Activated CD4-positive, alpha-beta T cell treated with anti-CD3 and anti-CD28 coated beads, Interleukin-2, amount 50 U/mL, for 48 hours (primary cell): ENCODE measurements around the gene RAP1A.

Experiments used
- DNase-seq, 2 experiments: peaks; one replicate each; pipeline ENCODE4 v3.0.0-alpha.2; 2020

The RAP1A gene

DNA sequence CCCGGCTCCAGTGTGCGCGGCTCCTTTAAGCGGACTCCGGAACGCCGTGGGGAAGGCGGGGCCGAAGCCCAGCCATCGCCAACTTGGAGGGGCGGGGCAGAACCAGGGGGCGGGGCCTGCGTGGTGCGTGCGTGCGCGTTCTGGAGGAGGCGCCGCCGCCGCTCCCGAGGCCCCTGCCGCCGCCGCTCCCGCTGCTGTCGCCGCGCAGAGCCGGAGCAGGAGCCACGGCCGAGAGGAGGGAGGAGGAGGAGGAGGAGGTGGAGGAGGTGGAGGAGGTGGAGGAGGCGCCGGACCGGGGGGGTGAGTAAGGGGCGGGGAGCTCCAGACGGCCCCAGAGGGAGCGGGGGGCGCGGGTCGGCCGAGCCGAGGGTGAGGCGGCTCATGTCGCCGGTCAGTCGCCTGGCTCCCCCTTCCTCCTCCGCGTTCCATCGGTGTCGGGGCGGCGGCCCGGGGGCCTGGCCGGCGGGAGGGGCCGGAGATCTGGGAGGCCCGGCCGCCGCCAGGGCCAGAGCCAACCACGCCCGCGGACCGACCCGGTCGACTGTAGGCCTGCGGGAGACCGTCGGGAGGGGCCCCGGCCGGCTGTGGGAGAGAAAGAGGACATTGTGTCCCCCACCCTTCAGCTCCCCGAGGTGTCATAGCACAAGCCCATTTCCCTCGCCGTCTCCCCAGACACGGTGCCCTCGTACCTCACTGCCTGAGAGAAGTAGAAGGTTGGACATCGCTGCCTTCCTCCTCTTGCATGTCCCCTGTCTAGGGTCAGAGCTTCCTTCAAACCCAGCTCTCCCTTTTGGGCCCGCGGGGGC, at the start of gene RAP1A:
TSS of gene RAP1A (plus strand) at position 155 of the 806 bp plus-strand sequence. CDS start 71,572 bp downstream, outside the sequence.
- peak; percentile 97 to 99 for DNase-seq

DNA sequence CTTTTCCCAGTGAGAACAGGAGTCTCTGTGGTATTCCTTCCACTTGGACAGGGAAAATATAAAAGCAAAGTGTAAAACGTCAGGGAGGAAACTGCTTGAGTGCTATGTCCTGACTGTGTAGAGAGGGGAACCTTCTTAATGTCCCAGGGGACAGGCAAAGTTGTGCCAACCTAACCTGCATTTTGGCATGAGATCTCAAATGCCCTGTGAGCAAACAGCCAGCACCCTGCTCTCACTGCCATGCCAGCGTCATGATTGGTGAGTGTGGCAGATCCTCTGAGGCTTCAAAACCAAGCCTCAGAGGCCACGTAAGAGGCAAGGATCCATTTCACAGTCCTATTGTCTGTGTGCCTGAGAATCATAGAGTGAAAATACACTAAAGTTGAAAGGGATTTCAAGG, 49.7 kb upstream of the RAP1A start:
- no peak for DNase-seq

DNA sequence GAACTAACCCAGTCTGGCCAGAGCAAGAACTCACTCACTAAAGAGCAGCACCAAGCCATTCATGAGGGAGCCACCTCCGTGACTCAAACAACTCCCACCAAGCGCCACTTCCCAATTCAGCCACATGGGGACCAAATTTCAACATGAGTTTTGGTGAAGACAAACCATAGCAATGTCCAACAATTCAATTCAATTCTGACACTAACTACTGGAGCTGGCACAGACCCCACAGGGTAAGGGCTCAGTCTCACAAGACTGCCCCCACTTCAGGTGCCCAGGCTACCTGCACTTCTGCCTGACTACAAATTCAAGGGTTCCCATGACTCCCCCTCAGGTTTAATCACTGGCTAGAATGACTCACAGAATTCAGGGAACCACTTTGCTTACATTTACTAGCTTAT, 48.8 kb upstream of the RAP1A start:
- peak; percentile 34 to 41 for DNase-seq

DNA sequence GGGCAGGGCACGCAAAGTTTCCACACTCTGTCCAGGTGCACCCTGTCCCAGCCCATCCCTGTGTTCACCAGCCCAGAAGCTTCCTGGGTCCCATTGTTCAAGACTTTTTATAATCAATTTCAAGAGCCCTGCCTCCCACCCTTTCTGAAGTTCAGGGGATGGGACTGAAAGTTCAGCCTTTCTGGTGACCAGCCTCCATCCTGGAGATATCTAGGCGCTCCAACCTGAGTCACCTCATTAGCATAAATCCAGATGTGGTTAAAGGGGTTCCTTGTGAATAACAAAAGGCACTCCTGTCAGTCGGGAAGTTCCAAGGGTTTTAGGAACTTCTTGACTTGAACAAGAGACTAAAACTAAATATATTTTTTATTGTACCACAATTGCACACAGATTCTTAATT, 48.4 kb upstream of the RAP1A start:
- no peak for DNase-seq

DNA sequence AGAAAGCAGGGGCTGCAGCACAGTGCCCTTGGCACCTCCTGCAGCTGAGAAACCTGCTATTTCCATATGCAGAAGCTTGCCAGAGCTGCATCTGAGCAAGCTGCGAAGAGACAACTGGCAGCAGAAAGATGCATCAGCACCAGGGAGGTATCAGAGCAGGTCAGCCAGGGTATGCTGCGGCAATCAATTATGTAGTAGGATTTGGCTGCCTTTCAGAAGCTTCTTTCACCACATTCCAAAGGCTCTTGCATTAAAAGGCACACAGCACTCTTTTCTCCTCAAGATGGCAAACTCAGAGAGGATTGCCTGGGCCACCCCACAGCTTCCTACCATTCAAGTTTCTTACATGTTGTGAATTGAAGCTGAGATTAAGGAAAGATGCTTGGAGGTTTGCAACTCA, 47.6 kb upstream of the RAP1A start:
- DNase-seq: no peak

DNA sequence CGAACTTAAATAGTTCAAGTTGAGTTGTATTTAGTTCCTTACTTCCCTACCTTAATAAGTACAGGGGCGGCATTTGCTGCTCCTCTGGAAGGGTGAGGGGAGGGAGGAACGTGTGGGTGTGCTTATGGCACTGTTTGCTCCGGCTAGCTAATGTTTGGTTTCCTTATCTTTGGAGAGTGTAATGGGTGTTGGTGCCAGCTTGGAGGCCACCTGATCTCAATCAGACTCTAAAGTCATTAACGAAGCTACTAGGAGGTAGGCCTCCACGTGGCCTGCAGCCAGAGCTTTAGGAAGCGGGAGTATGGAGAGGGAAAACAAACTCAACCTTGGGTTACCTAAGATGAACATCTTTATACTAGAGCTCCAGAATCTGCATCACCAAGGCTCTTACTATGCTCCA, 43.0 kb upstream of the RAP1A start:
- DNase-seq: no peak

DNA sequence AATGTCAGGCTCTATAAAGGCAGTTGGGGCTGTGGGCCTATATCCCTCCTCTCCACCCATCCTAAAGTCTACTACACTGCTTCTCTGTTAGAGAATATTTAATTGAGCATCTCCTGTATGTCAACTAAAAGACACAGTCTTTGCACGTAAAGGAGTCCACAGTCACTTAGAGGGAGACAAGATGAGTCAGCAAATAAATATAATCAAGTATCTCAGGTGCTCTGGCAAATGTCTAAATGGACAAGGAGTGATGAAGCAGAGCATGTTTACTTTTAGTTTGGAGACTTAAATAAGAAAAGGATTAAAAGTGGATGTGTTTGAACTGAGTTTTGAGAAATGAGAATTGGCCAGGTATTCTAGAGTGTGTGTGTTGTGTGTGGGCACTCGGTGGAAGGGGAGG, 41.8 kb upstream of the RAP1A start:
- DNase-seq: no peak

DNA sequence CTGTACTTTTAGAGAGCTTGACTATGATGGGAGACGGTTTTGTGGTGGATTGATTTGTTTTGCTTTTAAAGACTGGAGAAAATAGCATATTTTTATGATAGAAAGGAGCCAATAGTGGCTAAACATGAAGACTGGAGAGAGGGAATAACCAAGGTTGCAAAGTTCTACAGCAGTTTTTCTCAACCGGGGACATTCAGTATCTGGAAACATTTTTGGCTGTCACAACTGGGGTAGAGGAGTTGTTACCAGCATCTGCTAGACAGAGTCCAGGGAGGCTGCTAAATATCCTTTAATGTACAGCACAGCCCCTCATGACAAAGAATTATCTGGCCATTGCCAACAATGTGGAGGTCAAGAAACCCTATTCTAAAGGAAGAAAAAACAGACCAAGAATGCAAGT, 38.4 kb upstream of the RAP1A start:
- no peak for DNase-seq

DNA sequence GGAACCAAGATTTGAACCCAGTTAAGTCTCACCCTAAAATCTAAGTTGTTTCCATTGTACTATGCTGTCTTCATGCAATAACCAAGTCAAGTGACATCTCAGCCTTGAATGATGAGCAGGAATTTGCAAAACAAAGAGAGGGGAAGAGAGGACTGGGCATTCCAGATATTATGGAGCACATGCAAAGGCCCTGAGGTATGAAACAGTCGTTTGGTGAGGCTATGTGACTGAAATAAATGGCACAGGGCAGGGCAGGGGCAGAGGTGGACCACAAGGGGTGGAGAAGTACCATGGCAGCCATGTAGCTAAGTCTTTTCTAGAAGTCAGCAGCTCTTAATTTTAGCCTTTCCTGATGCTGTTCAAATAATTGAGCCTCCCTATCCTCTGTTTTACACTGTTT, 37.6 kb upstream of the RAP1A start:
- no peak for DNase-seq

DNA sequence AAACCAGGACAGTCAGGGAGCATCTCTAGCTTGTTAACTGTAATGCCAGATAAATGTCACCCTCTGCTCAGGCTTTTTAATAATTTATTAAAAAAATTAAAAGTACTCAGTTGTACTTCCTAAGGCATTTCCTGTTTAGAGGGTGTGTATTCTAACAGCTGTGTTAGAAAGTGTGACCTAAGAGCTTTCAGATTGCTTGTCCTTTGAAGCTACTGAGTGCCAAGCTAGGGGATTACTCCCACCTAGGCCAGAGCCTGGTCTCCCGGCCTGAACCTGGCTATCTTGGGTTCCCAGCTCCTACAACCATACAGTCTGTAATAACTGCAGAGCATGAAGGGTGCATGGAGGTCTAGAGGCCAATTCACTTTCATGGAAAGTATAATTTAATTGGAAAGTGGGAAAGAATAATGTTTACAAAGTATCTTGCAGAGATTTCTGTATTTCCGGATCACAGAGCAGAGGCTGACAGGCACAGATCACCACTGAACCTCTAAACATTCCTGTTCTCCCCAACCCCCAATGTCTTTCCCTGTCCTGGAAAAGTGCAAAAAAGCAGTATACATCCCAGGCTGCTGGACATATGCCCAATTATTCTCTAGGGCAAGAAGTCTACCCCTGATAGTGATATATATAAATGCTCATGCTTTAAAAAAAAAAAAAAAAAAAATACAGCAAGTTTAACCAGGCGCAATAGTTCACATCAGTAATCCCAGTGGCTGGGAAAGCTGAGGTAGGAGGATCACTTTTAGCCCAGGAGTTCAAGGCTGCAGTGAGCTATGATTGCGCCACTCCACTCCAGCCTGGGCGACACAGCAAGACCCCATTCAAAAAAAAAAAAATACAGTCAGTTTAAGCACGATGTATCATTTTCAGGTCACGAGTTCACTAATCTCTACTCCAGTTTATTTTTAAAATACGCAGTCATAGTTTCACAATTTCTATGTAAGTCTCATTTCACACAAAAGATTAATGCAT, 36.7 kb upstream of the RAP1A start:
- no peak for DNase-seq

DNA sequence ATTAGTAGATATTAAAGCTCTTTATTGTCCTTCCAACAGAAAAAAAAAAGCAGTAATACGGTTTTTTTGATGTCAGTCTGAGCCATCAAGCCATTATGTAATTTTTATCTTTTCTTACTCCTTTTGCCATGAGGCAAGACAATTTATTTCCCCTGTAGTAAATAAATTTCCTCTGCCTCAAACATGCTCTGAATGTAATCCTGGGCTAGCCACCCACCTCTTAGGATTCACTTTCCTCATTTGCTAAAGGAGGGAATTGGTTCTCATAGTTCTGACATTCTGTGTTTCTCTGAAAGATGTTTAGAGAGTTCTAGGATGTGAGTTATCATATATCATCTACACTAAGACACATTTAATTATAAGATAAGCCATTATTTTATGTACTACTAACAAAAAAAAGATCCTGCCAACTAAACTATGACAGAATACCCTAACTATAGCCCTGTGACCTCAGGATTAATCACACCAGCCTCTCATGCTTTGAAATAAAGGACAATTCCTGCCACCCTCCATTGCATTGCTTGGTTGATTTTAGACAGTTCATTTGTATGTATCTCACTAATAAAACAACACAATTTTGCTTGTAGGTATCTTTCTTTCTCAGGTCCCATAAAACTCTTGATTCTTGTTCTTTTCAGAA, 34.0 kb upstream of the RAP1A start:
- no peak for DNase-seq

DNA sequence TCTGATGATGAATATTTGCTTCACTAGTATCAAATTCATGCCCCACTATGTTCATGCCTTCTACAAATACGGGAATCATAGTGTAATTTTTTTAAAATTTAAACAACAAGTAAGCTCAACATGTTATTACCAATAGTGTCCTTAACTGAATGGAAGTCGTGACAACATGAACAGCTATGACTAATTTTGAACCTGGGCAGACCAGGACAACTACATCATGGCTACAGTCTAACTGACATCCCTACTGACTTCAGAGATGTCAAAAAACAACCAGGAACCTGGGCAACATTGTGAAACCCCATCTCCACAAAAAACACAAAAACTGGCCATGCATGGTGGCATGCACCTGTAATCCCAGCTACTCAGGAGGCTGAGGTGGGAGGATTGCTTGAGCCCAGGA, 33.5 kb upstream of the RAP1A start:
- no peak for DNase-seq

DNA sequence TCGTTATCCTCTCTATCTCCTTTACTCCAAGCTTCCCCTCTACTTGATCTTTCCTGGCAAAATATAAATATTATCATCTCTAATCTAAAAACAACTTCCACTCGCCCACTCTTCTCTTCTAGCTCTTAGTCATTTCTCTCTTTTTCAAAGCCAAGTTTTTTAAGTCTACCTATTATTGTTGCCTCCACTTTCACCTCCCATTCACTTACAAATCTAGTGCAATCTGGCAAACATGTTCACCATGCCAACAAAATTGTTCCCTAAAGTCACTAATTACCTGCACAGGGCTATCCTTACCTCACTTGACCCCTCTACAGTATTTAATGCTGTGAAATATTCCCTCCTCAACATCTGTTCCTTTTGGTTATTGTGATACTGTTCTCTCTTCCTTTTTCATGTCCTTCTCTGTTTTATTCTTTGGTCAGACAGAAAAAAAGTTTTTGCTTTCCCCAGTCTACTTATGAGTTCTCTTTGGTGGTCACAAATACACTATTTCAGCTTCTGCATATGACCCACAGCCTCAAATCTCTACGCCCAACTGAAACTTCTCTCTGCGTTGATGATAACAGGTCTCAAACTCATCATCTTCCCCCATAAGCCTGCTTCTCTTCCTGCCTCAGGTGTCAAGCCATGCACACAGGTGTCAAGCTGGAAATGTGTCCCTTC, 31.9 kb upstream of the RAP1A start:
- no peak for DNase-seq

DNA sequence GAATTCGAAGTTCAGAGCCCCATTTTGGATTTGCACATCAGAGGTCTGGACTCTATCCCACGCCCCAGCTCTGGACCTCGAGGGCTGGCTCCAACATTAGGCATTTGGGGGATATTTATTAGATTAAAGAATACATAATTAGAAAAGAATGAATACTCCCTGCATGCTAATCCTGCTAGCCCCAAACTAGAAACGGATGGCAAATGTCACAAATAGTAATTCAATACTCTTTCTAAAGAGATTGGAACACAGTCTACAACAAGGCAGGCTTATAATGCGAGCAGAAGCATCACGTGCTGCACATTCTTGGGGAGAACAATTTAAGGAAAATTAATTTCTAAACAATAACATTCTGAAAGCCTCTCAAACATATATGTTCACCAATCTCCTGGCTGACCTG, 27.7 kb upstream of the RAP1A start:
- DNase-seq: no peak

DNA sequence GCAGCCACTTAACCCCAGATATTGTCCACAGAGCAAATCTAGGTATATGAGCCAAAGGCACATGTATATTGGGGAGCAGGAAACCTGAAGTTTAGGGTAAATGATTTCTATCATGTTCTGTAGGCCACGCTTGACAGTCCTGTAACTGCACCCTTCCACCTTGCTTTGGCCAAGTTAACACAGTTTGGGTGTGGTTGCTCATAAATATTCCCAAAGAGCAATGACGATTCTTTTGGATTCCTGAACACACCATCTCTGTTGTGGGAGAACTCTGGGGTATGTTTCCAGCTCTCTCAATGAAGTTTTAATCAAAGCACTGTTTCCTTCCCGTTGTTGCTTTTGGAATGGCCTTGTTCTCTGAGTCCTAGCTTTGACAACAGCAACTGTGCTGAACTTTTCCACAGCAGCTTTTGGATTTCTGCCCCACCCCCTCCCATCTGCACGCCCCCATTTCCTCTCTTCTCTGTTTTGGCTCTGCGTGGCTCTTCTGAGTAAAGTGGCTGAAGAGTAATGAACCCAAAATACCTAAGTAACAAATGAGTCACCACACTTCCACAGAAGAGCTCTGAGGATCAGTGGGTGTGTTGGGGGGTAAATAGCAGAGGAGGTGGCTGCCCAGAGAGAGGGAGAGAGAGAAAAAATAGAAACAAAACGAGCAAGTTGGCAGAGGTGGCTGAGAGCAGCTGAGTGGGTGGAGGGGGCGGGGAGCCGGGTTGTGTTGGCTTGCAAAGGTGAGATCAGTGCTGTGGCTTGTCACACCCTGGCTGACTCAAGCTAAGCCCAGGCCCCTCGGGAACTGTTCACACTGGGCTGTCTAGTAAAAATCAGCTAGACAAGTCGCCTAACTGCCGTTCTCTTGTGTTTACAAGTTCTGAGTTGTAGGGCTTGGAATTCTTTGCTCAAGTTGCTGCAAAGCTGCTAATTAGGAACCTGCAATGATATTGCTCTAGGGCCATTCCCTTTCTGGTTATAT, 26.9 kb upstream of the RAP1A start:
- peak; percentile 98 for DNase-seq

DNA sequence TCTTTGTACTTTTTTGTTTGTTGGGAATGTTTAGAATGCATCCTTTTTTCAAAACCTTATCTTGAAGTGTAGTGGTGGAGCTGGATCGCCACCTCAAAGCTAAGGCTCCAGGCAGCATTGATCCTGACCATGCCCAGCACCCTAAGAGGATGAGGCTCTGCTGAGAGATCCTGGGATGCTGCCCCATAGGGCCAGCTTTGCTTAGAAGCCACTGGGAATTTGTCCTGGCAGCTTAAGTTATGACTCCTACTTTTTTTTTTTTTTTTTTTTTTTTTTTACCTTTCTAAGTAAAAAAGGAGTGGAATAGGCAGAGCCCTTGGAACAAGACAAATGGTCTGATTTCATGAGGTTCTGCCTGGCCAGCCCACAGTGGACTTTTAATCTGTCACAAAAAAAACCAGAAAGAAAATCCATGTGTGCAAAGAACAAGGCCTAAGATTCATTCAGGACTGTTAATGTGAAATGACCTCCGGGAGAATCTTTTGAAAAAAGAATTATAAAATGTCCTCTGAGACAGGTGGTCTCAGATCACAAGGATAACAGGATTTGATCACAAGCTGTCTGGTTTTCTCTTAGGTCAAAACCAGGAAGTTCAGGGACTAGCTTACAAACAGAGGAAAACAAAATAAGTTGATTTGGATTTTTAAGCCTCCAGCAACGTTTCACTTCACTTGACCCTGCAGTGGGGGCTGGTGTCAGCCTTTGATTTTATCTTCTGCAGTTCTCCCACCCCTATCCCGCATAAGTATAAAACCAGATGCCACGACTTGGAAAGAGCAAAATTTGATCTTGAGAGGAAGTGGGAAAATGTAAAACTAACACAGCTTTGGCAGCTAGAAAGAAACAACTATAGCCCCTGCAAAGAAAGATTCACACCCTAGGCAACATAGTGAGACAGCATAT, 25.9 kb upstream of the RAP1A start:
- no peak for DNase-seq

DNA sequence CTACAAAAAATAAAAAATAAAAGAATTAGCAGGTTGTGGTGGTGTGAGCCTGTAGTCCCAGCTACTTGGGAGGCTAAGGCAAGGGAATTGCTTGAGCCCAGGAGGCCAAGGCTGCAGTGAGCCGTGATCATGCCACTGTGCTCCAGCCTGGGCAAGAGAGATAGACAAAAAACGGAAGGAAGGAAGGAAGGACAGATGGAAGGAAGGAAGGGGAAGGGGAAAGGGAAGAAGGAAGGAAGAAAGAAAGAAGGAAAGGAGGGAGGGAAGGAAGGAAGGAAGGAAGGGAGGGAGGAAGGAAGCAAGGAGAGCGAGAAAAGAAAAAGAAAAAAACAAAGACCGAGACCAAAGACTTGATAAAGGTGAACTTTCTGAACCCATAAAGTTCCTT, 25.3 kb upstream of the RAP1A start:
- DNase-seq: no peak

DNA sequence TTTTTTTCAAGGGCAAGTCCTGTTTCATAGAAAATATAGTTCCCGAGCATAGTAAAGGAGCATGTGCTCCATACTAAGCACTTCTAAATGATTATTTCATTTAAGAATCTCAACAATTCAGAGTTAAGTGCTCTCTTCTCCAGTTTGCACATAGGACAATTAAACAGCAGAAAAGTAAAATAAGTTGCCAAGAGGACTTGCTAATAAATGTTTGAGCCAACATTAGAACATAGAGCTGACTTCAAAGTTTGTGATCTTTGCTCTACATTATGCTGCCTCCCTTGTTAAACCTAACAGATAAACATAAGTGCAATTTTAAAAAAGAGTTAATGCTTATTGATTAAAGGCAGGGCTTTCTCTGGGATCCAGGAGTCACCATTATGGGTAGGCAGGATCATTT, 23.8 kb upstream of the RAP1A start:
- DNase-seq: no peak

DNA sequence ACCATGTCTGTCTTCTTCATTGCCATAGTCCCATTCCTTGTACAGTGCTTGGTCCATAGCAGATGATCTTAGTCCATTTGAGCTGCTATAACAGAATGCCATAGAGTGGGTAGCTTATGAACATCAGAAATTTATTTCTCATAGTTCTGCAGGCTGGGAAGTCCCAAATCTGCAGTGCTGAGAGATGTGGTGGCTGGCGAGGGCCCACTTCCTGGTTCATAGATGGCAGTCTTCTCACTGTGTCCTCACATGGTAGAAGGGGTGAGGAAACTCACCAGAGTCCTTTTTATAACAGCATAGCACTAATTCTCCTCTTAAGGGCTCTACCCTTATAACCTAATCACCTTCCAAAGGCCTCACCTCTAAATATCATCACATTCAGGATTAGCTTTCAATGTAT, 23.1 kb upstream of the RAP1A start:
- peak; percentile 55 to 66 for DNase-seq

DNA sequence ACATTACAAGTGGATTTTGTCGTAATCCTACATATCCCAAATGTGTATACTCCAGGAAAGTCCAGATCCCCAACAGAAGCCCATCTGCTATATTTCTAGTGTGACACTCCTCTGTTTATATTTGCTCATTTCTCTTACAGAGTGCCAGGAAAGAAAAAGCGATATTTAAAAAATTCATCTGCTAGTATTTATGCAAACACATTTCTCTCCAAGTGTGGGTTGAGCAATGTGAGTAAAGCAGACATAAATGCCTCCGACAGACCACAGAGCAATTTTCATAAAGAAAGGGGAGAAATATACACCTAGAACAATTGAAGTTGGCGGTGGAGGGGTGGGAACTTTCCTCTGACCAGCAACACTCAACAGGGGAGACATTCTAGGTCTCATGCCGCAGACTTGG, 22.2 kb upstream of the RAP1A start:
- DNase-seq: no peak

DNA sequence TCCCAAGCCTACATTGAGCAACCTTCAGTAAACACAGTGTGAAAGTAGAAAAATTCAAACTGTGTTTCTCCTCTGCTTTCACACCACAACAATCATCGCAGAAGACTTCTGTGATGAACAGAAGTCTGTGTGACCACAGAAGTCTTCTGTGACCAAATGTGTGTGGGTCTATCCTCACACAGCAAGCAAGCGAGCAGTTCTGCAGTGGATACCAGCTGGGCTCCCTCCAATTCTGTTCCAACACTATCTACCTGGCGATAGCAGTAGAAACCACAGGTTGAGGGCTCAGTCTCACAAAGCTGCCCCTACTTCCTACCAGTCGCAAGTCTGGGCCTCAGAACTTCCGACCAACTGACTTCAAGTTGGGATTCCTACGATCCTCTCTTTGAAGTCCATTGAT, 21.0 kb upstream of the RAP1A start:
- no peak for DNase-seq
